GM12865 (cell line): Measurements from ENCODE around the gene TMEM196.

Experiments
- DNase-seq: peaks from one replicate; pipeline ENCODE4 v3.0.0; 2010; ENCODE audit warnings: low read depth
- H3K4me3 ChIP-seq: 2 replicates; pipeline ENCODE4 v1.5.1; 2011; ENCODE audit warnings: mild to moderate bottlenecking, low read depth, low read length, control low read depth
- CTCF ChIP-seq: IDR thresholded peaks from 2 replicates; pipeline ENCODE4 v1.5.1; 2011; ENCODE audit warnings: low read length, control low read depth, low read depth, inconsistent platforms; ENCODE audit not compliant: insufficient read depth; ENCODE audit errors: missing control alignments

Gene TMEM196

GRCh38 chr7:19749658-19750057 is 23.8 kb downstream of the TMEM196 start:
- TF ChIP-seq CTCF, result no peak
- DNase-seq, result no peak
- no peak overlapping the region for H3K4me3 ChIP-seq

DNA sequence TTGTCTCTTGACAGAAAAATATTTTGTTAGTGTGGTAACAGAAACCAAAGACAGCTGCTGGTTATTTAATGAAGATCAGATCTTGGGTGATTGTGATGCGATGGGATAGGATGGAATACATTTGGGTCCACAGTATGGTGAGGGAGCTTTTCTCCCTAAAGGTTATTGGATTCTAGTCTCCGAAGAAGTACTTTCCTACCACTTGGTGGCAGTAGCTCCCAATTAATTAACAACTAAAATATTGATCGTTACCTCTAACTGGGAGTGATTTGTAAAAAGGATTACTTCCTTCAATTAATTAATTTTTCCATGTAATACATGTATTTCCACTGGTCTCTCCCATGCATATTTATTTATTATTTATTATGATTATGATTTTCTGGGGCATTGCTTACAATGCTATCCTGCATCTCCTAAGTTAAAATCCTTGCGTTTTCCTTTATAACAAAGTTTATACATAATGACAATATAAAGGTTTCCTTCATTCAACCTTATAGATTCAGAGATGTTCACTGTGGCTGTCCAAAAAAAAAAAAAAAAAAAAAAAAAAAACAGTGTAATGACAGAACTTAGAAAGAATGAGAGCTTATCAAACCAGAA is 25.6 kb downstream of the TMEM196 start:
- no peak overlapping the region for H3K4me3 ChIP-seq
- peak; percentile 43 for DNase-seq
- peak; percentile 48 for TF ChIP-seq CTCF

DNA sequence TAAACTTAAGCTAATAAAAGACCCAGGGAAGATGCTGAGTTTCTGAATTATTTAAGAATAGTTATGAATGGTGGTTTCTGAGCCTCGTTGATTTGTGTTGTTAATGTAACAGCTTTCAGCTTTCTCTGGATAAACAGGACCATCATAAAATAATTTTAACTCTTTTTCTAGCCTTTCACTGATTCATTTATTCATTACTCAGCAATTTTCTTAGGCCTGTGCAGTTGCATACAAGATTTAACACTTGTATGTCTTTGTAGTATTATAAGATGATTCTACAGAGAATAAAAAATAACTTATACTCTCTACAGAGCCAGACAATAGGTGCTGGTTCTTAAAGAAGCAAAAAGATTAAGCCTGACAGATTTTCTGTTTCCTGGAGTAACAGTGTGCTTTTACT is 29.3 kb downstream of the TMEM196 start:
- no peak for TF ChIP-seq CTCF
- H3K4me3 ChIP-seq, result no peak overlapping the region
- DNase-seq, result no peak

GRCh38 chr7:19728716-19729115 is 44.7 kb downstream of the TMEM196 start:
- TF ChIP-seq CTCF, result no peak
- no peak for DNase-seq

DNA sequence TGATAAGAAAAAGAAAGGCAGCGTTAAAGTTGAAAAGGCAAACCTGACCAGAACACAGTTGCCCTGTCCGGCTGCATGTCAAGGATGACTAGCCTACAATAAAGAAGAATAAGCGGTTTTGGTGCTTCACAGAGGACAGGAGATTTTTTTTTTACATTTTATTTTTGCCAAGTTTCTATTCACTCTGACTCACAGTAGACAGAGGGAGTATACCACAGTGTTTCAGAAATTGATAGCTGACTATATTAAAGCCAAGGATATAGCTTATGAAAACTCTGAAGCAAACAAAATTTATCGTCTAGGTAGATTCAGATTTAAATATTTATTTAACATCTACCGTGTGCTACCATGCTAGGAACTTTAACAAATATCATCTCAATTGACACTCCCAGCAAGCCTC is 47.6 kb downstream of the TMEM196 start:
- TF ChIP-seq CTCF, result no peak
- no peak overlapping the region for H3K4me3 ChIP-seq
- no peak for DNase-seq

More at GRCh38 chr7:19728716-19729115, 44.7 kb downstream of the TMEM196 start:
- H3K4me3 ChIP-seq, result no peak overlapping the region

DNA sequence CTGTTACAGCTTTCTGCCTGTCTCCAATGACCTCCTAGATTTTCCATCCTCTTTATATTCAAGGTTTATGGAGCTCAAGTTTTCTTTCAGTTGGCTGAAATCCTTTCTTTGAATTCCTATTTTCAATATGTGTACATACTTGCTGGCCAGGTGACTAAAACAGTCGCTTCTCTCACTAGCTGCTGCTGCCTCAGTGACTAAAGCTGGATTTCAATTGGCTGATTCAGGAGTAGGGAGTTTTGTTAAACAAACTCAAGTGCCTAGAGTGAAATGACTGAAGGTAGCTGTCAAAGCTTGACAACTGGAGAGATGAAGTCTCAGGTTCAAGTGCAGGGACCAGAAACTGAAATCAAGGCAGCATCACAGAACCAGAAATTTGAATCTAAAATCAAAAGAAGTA is 57.9 kb downstream of the TMEM196 start:
- no peak for DNase-seq
- no peak overlapping the region for H3K4me3 ChIP-seq
- TF ChIP-seq CTCF, result no peak

DNA sequence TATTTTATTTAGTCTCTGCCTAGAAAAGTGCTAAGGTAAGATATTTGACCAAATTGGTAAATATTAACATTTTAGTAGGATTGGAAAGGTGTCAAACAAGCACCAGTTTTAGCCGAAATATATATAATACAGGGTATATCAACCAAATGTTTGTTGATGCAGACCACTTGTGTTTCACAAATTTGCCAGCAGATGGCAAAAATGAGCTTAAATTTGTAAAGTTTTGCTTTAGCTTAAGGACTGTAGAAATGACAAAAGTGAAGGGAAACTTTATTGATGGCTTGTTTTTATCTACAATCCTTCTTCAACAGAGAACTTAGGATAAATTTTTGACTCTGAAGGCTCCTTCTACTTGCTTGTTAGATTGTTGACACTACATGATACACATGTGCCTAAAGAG is 59.7 kb downstream of the TMEM196 start:
- peak; percentile 34 for TF ChIP-seq CTCF
- peak; percentile 52 for DNase-seq
- no peak overlapping the region for H3K4me3 ChIP-seq
